ENCODE data around the gene SPINK2.

GRCh38 chr4:56821381-56822243 is at the start of gene SPINK2:
- TF ChIP-seq, protein P1, sequence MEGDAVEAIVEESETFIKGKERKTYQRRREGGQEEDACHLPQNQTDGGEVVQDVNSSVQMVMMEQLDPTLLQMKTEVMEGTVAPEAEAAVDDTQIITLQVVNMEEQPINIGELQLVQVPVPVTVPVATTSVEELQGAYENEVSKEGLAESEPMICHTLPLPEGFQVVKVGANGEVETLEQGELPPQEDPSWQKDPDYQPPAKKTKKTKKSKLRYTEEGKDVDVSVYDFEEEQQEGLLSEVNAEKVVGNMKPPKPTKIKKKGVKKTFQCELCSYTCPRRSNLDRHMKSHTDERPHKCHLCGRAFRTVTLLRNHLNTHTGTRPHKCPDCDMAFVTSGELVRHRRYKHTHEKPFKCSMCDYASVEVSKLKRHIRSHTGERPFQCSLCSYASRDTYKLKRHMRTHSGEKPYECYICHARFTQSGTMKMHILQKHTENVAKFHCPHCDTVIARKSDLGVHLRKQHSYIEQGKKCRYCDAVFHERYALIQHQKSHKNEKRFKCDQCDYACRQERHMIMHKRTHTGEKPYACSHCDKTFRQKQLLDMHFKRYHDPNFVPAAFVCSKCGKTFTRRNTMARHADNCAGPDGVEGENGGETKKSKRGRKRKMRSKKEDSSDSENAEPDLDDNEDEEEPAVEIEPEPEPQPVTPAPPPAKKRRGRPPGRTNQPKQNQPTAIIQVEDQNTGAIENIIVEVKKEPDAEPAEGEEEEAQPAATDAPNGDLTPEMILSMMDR (IDR thresholded peaks at IDR 0.05; ENCODE audit: extremely low read depth in 1 of 2, insufficient read depth in 1 of 2, low read depth in 1 of 2, low read length in 2 of 2), result peak in 1 of 2 donors; percentile 11
- TF ChIP-seq POLR2AphosphoS5 (IDR thresholded peaks at IDR 0.05; ENCODE audit: insufficient read depth, low read depth, low read length) (no peak), FOS (IDR thresholded peaks at IDR 0.05; ENCODE audit: borderline replicate concordance, insufficient read depth, low read length) (no peak), EZH2 (IDR thresholded peaks at IDR 0.05; ENCODE audit: borderline replicate concordance, low read depth, low read length, severe bottlenecking) (peak; percentile 88), POLR2A (IDR thresholded peaks at IDR 0.05; ENCODE audit: low read depth, low read length) (no peak), JUN (IDR thresholded peaks at IDR 0.05; ENCODE audit: borderline replicate concordance, insufficient read depth, insufficient read length, low read depth) (no peak), MAX (IDR thresholded peaks at IDR 0.05; ENCODE audit: insufficient read depth, insufficient read length) (no peak), MYC (IDR thresholded peaks at IDR 0.05; ENCODE audit: low read depth, low read length) (no peak)

Measured in endothelial cell of umbilical vein (primary cell).